Lower lobe of right lung (tissue), 2 donors: ENCODE measurements around the gene PDGFA. TPM values are rescaled to one million over a fixed set of nuclear protein-coding genes. Genes with fewer than 3 reads are reported as not detected.

Source experiments
- ATAC-seq, 2 donors: fragments of 200-7000 bp; cut with Tn5 transposase; one replicate each; pipeline ENCODE4 v1.9.1; 2020 to 2022; ENCODE audit warnings: mild to moderate bottlenecking in 2 of 2, moderate library complexity in 2 of 2
- DNase-seq: peaks from one replicate; pipeline ENCODE4 v3.0.0-alpha.2; 2020
- H3K27ac ChIP-seq: fragments of 200-600 bp; one replicate; pipeline ENCODE4 v1.8.0; 2022
- H3K27me3 ChIP-seq: fragments of 200-600 bp; one replicate; pipeline ENCODE4 v1.8.0; 2022; ENCODE audit warnings: low read depth
- H3K36me3 ChIP-seq: fragments of 200-600 bp; one replicate; pipeline ENCODE4 v1.8.0; 2022; ENCODE audit warnings: mild to moderate bottlenecking
- H3K4me1 ChIP-seq: fragments of 200-600 bp; one replicate; pipeline ENCODE4 v1.8.0; 2022
- H3K4me3 ChIP-seq: fragments of 200-600 bp; one replicate; pipeline ENCODE4 v1.8.0; 2022; ENCODE audit warnings: mild to moderate bottlenecking
- H3K9me3 ChIP-seq: fragments of 200-600 bp; one replicate; pipeline ENCODE4 v1.8.0; 2022
- intact Hi-C: fragments of 100-400 bp; cut with DNase I; formaldehyde crosslinking; loops from one replicate; pipeline ENCODE4 v1.11.0; 2022
- total RNA-seq: library from RNA; stranded (reverse); fragmentation: NEBNext Ultra II Directional; extraction: Animal tissue kit (Norgen Biotek cat#: 25700); gene quantifications from one replicate; pipeline ENCODE4 v1.2.1, GENCODE V29; 2021
- TF ChIP-seq, protein P1 (sequence below): fragments of 200-600 bp; IDR thresholded peaks from one replicate; pipeline ENCODE4 v1.8.0; 2022; ENCODE audit warnings: antibody characterized with exemption, mild to moderate bottlenecking
- donor health status: DM: no; HTN: yes; CAD: no; lungs with severe emphysema.

PDGFA gene
- total RNA-seq, 1 donor from 2014 or later: 27.1 TPM

DNA sequence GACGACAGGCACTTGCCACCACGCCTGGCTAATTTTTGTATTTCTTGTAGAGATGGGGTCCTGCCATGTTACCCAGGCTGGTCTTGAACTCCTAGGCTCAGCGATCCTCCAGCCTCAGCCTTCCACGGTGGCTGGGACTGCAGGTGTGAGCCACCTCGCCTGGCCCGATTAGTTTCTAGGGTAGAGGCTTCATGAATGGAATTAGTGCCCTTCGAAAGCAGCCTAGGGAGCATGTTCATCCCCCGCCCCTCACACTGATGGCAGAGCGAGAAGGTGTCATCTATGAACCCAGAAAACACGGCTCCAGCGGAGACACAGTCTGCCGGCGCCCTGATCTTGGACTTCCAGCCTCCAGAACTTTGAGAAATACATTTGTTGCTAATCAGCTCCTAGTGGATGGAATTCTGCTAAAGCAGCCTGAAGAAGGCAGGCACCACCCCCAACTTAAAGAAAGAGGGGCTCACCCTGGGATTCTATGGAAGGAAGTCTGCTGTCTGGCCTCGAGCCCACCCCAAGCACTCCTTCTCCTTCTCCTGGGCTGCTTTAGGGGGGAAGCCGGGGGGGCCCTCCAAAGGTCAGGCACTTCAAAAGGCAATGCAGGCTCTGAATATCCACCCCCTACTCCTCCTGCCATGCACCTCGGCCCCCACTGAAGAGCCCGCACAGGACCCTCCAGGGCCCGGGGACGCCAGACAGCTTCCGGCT, 10.1 kb downstream of the PDGFA start:
- DNase-seq (peak; percentile 24), ATAC-seq (no peak)
- intact Hi-C loops: no loop called here
- H3K4me3 ChIP-seq: no peak overlapping the region
- no peak overlapping the region for H3K27ac ChIP-seq
- TF ChIP-seq, protein P1, sequence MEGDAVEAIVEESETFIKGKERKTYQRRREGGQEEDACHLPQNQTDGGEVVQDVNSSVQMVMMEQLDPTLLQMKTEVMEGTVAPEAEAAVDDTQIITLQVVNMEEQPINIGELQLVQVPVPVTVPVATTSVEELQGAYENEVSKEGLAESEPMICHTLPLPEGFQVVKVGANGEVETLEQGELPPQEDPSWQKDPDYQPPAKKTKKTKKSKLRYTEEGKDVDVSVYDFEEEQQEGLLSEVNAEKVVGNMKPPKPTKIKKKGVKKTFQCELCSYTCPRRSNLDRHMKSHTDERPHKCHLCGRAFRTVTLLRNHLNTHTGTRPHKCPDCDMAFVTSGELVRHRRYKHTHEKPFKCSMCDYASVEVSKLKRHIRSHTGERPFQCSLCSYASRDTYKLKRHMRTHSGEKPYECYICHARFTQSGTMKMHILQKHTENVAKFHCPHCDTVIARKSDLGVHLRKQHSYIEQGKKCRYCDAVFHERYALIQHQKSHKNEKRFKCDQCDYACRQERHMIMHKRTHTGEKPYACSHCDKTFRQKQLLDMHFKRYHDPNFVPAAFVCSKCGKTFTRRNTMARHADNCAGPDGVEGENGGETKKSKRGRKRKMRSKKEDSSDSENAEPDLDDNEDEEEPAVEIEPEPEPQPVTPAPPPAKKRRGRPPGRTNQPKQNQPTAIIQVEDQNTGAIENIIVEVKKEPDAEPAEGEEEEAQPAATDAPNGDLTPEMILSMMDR: no peak
- no peaks in the 10 kb centered on the region for H3K27me3 ChIP-seq
- H3K9me3 ChIP-seq: no peaks in the 10 kb centered on the region
- peaks cover 28% of the 10 kb centered on the region for H3K4me1 ChIP-seq
- H3K36me3 ChIP-seq: peaks cover 27% of the 10 kb centered on the region

DNA sequence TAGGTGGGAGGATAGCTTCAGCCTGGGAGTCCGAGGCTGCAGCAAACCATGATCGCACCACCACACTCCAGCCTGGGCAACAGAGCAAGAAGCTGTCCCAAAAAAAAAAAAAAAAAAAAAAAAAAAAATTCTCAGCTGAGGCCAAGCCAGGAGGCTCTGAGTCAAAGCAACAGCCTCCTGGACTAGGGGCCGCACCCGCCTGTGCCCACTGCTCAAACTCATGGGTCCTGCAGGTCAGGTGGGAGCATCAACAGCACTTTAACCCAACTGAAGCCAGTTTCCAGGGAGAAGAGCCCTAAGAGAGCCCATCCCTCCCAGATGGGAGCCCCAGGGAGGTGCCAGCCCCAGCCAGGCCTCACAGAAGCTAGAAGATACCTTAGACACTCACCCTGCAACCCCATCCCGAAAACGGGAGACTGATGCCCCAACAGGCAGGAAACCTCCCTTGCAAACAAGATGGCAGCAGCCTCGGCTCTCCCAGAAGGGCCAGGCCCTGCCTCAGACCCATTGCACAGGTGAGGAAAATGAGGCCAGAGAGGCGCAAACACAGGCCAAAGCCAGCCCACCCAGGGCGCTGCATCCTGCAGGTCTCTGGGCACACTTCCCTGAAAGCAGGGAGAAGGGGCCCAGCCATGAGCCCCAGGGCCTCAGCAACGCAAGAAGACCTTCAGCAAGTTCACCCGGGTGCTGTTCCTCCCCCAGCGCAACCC, 11.0 kb downstream of the PDGFA start:
- TF ChIP-seq, protein P1: no peak
- H3K27me3 ChIP-seq: no peaks in the 10 kb centered on the region
- ATAC-seq (no peak), DNase-seq (peak; percentile 44)
- intact Hi-C loops: no loop called here
- no peak overlapping the region for H3K27ac ChIP-seq
- no peaks in the 10 kb centered on the region for H3K9me3 ChIP-seq
- peaks cover 27% of the 10 kb centered on the region for H3K36me3 ChIP-seq
- peaks cover 31% of the 10 kb centered on the region for H3K4me1 ChIP-seq
- no peak overlapping the region for H3K4me3 ChIP-seq

GRCh38 chr7:507623-508300, 11.9 kb downstream of the PDGFA start:
- DNase-seq (peak; percentile 31), ATAC-seq (no peak)
- no peaks in the 10 kb centered on the region for H3K27me3 ChIP-seq
- H3K4me3 ChIP-seq: no peak overlapping the region
- no peaks in the 10 kb centered on the region for H3K9me3 ChIP-seq
- no peak overlapping the region for H3K27ac ChIP-seq
- TF ChIP-seq, protein P1: no peak
- peaks cover 27% of the 10 kb centered on the region for H3K36me3 ChIP-seq
- intact Hi-C loops: no loop called here
- peaks cover 31% of the 10 kb centered on the region for H3K4me1 ChIP-seq

- TF ChIP-seq, protein P1: no peak
- intact Hi-C loops: no loop called here
- H3K4me1 ChIP-seq: peaks cover 25% of the 10 kb centered on the region
- peak; percentile 24 for DNase-seq
- H3K36me3 ChIP-seq: peaks cover 27% of the 10 kb centered on the region
- H3K27ac ChIP-seq: no peak overlapping the region
- no peaks in the 10 kb centered on the region for H3K9me3 ChIP-seq
- no peak for ATAC-seq
- H3K4me3 ChIP-seq: no peak overlapping the region
- no peaks in the 10 kb centered on the region for H3K27me3 ChIP-seq
Measured at GRCh38 chr7:506921-507622, 12.6 kb downstream of the PDGFA start.

DNA sequence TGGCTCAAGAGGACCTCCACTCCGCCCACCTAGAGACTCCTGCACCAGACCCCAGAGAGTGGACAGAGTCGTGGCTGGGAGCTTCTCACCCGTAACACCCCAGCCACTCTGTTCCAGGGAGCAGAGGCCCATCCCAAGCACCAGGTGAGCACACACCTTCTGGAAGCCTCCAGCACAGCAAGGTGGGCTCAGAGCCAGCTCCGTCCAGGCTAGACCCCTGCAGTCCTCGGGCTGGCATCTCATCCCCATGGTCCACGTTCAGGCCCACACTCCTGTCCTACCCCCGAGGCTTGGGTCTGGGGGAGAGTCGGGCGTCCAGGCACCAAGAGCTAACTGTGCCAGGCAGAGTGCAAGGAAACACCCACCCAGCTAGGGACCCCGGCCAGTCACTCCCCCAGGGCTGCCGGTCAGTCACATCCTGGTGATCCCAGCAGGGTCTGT, 13.2 kb downstream of the PDGFA start:
- ATAC-seq (no peak), DNase-seq (peak; percentile 43)
- Histone ChIP-seq H3K36me3 (peaks cover 27% of the 10 kb centered on the region), H3K4me1 (peaks cover 22% of the 10 kb centered on the region), H3K9me3 (no peaks in the 10 kb centered on the region), H3K27me3 (no peaks in the 10 kb centered on the region), H3K27ac (no peak overlapping the region), H3K4me3 (no peak overlapping the region)
- intact Hi-C loops: no loop called here
- TF ChIP-seq, protein P1: no peak
